Ovary (tissue), 9 donors: ENCODE measurements around the gene C2CD3. TPM values are rescaled to one million over a fixed set of nuclear protein-coding genes. Genes with fewer than 3 reads are reported as not detected.

Experiments used
- DNase-seq, 5 donors: peaks; one replicate each; pipeline ENCODE4 v3.0.0-alpha.2; 2019 to 2020
- H3K27ac ChIP-seq, 2 donors: fragments of 200-600 bp; one replicate each; pipeline versions ENCODE4 v1.5.1 to v1.8.0; 2019 to 2022
- H3K27me3 ChIP-seq: fragments of 200-600 bp; one replicate; pipeline ENCODE4 v1.8.0; 2022
- H3K36me3 ChIP-seq: fragments of 200-600 bp; sonication (generic); one replicate; pipeline ENCODE4 v1.5.1; 2019
- H3K4me1 ChIP-seq: one replicate; pipeline ENCODE4 v1.8.1; 2013; ENCODE audit warnings: mild to moderate bottlenecking, moderate library complexity; ENCODE audit not compliant: insufficient read depth
- H3K4me3 ChIP-seq: fragments of 200-600 bp; sonication (generic); one replicate; pipeline ENCODE4 v1.5.1; 2017
- H3K9me3 ChIP-seq, 2 donors: fragments of 200-600 bp in 1 of 2; sonication (generic) in 1 of 2; one replicate each; pipeline versions ENCODE4 v1.5.1 to v1.8.1; 2013 to 2019; ENCODE audit warnings: mild to moderate bottlenecking in 1 of 2, moderate library complexity in 1 of 2
- EP300 ChIP-seq: sonication (generic); formaldehyde crosslinking; IDR thresholded peaks from one replicate; pipeline ENCODE4 v1.6.1; 2017; ENCODE audit warnings: antibody characterized with exemption
- POLR2A ChIP-seq: fragments of 450-650 bp; IDR thresholded peaks from one replicate; pipeline ENCODE4 v1.6.1; 2017; ENCODE audit warnings: antibody characterized with exemption, mild to moderate bottlenecking, moderate library complexity
- WGBS, 3 donors: extraction: QIAGEN DNeasy Blood & Tissue Kit in 1 of 3; methylation state at CpG; one replicate each; pipeline versions ENCODE4 v1.1.5 to v1.1.7; 2013 to 2017; 5-methylcytosine and 5-hydroxymethylcytosine counted together
- intact Hi-C, 4 donors: fragments of 100-400 bp; cut with DNase I; formaldehyde crosslinking; loops; one replicate each; pipeline versions ENCODE4 v1.11.0 to v1.15.1; 2022 to 2023
- polyA plus RNA-seq, 2 donors: library from polyadenylated mRNA; stranded (reverse); fragments of 200-250 nt in 1 of 2; fragments of 350-450 nt in 1 of 2; fragmentation: Illumina TruSeq in 1 of 2; extraction: RNeasy Lipid Tissue Mini Kit (QIAGEN cat#74804) in 1 of 2; gene quantifications; one replicate each; pipeline ENCODE4 v1.2.3, GENCODE V29; 2013 to 2014
- total RNA-seq, 7 donors: library from RNA; depleted of rRNA in 2 of 7; stranded (reverse); fragments of >200 nt in 2 of 7; fragmentation: NEBNext Ultra II Directional in 3 of 7; extraction: Animal tissue kit (Norgen Biotek cat#: 25700) in 3 of 7; gene quantifications; one replicate each; pipeline versions ENCODE4 v1.1.0 to v1.2.4, GENCODE V29; 2016 to 2023
- TF ChIP-seq, protein P1 (sequence below), 3 donors: fragments of 450-650 bp in 2 of 3; fragments of 200-600 bp in 1 of 3; IDR thresholded peaks; one replicate each; pipeline versions ENCODE4 v1.5.1 to v1.8.0; 2016 to 2022; ENCODE audit warnings: antibody characterized with exemption in 3 of 3, mild to moderate bottlenecking in 1 of 3
- donor health status: DM: no; HTN: no; CAD: no; lungs with moderate emphysema.
- donor health status: DM: no; HTN: no; CAD: no.
- donor health status: Bipolar disorder and iron deficiency.
- donor health status: DM: yes; HTN: yes; CAD: no.
- donor health status: DM: no; HTN: no; CAD: no.
- donor health status: DM: yes; HTN: yes; CAD: no.

The C2CD3 gene
- total and polyA plus RNA-seq, 9 donors: 9.3 to 33.5 (median 17.5) TPM

DNA sequence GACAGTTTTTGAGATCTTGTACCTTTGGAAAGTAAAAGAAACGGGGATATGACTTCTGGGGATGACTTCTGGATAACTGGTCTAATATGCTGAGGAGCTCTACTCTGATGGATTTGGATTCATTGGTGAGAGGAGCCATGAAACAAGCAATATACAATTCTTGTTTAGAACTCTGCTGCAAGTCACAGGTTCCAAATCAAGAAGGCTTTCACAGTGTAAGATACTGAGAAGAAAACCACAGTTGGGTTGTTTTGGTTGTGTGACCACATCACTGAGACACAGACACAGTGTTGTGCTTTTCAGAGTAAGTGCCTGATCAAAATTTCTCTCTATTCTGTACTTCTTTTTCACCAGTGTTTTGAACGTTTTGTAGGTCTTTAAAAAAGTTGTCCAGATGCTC, 175.1 kb downstream of the C2CD3 start:
- H3K36me3 ChIP-seq: no peaks in the 10 kb centered on the region
- no peaks in the 10 kb centered on the region for H3K9me3 ChIP-seq
- no peaks in the 10 kb centered on the region for H3K27me3 ChIP-seq
- 68 to 69% (median 69%) methylated on average over 2 of the region's 2 CpGs for WGBS, 3 donors
- no peak overlapping the region for H3K4me3 ChIP-seq
- no peaks in the 10 kb centered on the region for H3K4me1 ChIP-seq
- DNase-seq: no peak
- intact Hi-C loops: loop anchor here in 1 of 4 donors (2.0 kb wide), 1 partner anchor 21 kb away; no protein-coding TSS in a partner anchor
- H3K27ac ChIP-seq: no peak overlapping the region
- TF ChIP-seq POLR2A (no peak), EP300 (no peak)
- TF ChIP-seq, protein P1, sequence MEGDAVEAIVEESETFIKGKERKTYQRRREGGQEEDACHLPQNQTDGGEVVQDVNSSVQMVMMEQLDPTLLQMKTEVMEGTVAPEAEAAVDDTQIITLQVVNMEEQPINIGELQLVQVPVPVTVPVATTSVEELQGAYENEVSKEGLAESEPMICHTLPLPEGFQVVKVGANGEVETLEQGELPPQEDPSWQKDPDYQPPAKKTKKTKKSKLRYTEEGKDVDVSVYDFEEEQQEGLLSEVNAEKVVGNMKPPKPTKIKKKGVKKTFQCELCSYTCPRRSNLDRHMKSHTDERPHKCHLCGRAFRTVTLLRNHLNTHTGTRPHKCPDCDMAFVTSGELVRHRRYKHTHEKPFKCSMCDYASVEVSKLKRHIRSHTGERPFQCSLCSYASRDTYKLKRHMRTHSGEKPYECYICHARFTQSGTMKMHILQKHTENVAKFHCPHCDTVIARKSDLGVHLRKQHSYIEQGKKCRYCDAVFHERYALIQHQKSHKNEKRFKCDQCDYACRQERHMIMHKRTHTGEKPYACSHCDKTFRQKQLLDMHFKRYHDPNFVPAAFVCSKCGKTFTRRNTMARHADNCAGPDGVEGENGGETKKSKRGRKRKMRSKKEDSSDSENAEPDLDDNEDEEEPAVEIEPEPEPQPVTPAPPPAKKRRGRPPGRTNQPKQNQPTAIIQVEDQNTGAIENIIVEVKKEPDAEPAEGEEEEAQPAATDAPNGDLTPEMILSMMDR (IDR thresholded peaks at IDR 0.05): no peak

DNA sequence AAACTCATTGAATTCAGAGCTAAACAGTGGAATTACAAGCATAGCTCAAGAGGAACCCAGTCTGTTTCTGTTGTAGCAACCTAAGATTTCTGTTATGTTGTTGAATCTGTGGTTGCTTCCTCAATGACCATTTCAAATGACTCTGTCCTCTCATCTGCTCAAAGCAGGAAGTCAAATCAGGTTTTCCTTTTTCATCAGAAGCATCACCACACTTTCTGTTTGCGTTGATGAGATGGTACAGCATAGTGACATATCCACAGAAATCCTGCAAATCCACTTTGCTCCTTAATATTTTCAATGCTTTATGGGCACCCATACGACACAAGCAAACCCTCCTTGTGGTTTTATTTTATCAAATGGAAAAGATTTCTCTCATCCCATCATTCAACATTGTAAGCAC, 175.6 kb downstream of the C2CD3 start:
- WGBS, 3 donors: 77 to 82% (median 78%) methylated on average over 2 of the region's 2 CpGs
- Histone ChIP-seq H3K4me1 (no peaks in the 10 kb centered on the region), H3K36me3 (no peaks in the 10 kb centered on the region), H3K27ac (no peak overlapping the region), H3K9me3 (no peaks in the 10 kb centered on the region), H3K4me3 (no peak overlapping the region), H3K27me3 (no peaks in the 10 kb centered on the region)
- intact Hi-C loops: loop anchor here in 1 of 4 donors (2.0 kb wide), 1 partner anchor 20 kb away; no protein-coding TSS in a partner anchor
- DNase-seq: no peak
- TF ChIP-seq EP300: no peak
- no peak for TF ChIP-seq POLR2A
- TF ChIP-seq, protein P1 (IDR thresholded peaks at IDR 0.05): no peak

- H3K27me3 ChIP-seq: no peaks in the 10 kb centered on the region
- intact Hi-C loops: no loop called here
- WGBS, 3 donors: 82 to 88% (median 84%) methylated on average over 6 of the region's 6 CpGs
- no peak overlapping the region for H3K4me3 ChIP-seq
- no peak for DNase-seq
- TF ChIP-seq EP300: no peak
- no peak for TF ChIP-seq POLR2A
- TF ChIP-seq, protein P1 (IDR thresholded peaks at IDR 0.05): no peak
- H3K4me1 ChIP-seq: no peaks in the 10 kb centered on the region
- no peaks in the 10 kb centered on the region for H3K36me3 ChIP-seq
- H3K27ac ChIP-seq: no peak overlapping the region
- H3K9me3 ChIP-seq: no peaks in the 10 kb centered on the region
These were observed 179.3 kb downstream of the C2CD3 start for GRCh38 chr11:73991471-73992006.

- Histone ChIP-seq H3K4me1 (no peaks in the 10 kb centered on the region), H3K36me3 (no peaks in the 10 kb centered on the region), H3K27me3 (no peaks in the 10 kb centered on the region), H3K9me3 (no peaks in the 10 kb centered on the region), H3K27ac (no peak overlapping the region), H3K4me3 (no peak overlapping the region)
- TF ChIP-seq EP300: no peak
- TF ChIP-seq, protein P1 (IDR thresholded peaks at IDR 0.05): no peak
- no peak for TF ChIP-seq POLR2A
- WGBS, 3 donors: 60 to 65% (median 64%) methylated on average over 2 of the region's 2 CpGs
- intact Hi-C loops: no loop called here
- no peak for DNase-seq
These were observed 180.1 kb downstream of the C2CD3 start for GRCh38 chr11:73990730-73991129.
